ENCODE data around the gene INSYN1. TPM values are rescaled to one million over a fixed set of nuclear protein-coding genes. Genes with fewer than 3 reads are reported as not detected.

The INSYN1 gene
- total and polyA plus RNA-seq, 4 donors = 0.86 to 5.6 (median 4.0) TPM

DNA sequence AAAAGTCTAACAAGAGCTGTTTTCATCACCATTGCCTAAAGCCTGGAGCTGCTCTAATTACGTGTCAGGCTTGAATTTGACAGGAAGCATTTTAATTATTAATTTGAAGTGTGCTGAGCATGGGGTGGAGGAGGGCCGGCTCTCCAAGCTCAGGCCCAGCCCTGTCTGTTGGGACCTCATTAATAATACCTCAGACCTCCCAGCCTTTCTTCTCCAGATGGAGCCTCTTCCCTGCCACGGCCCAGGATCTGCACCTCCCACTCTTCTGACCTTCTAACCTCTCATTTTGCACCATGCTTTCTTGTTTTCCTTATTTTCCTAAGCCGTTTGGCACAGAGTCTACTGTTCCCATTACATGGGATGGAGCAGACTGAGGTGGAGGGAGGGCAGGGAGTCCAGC is 30.0 kb downstream of the INSYN1 start:
- H3K27me3 ChIP-seq (ENCODE audit: control insufficient read depth in 3 of 3, insufficient read depth in 3 of 3, low read length in 2 of 3) = no peaks in the 10 kb centered on the region
- DNase-seq (peak; percentile 52 to 76 (median 69)), ATAC-seq (ENCODE audit: insufficient read depth, low FRiP score) (no peak)
- peaks cover 0 to 19% (median 7%) of the 10 kb centered on the region in 5 donors for H3K4me1 ChIP-seq (ENCODE audit: control insufficient read depth in 5 of 5, insufficient read depth in 5 of 5, low read length in 5 of 5)
- 39 to 62% methylated on average over 4 of the region's 4 CpGs for WGBS, 2 donors
- no peaks in the 10 kb centered on the region for H3K9me3 ChIP-seq (ENCODE audit: control insufficient read depth in 4 of 4, insufficient read depth in 3 of 4, low read length in 3 of 4)
- H3K36me3 ChIP-seq (ENCODE audit: control insufficient read depth in 4 of 4, insufficient read depth in 4 of 4, low read length in 4 of 4) = no peaks in the 10 kb centered on the region
- H3K4me3 ChIP-seq = no peak overlapping the region
- no peak overlapping the region for H3K27ac ChIP-seq (ENCODE audit: low read depth in 1 of 2, low read length in 1 of 2)
- no peak overlapping the region for H3K9ac ChIP-seq (ENCODE audit: insufficient read depth in 1 of 2, low read length in 2 of 2)
- TF ChIP-seq, protein P1, sequence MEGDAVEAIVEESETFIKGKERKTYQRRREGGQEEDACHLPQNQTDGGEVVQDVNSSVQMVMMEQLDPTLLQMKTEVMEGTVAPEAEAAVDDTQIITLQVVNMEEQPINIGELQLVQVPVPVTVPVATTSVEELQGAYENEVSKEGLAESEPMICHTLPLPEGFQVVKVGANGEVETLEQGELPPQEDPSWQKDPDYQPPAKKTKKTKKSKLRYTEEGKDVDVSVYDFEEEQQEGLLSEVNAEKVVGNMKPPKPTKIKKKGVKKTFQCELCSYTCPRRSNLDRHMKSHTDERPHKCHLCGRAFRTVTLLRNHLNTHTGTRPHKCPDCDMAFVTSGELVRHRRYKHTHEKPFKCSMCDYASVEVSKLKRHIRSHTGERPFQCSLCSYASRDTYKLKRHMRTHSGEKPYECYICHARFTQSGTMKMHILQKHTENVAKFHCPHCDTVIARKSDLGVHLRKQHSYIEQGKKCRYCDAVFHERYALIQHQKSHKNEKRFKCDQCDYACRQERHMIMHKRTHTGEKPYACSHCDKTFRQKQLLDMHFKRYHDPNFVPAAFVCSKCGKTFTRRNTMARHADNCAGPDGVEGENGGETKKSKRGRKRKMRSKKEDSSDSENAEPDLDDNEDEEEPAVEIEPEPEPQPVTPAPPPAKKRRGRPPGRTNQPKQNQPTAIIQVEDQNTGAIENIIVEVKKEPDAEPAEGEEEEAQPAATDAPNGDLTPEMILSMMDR (IDR thresholded peaks at IDR 0.05; ENCODE audit: control extremely low read depth, extremely low read depth) = no peak

DNA sequence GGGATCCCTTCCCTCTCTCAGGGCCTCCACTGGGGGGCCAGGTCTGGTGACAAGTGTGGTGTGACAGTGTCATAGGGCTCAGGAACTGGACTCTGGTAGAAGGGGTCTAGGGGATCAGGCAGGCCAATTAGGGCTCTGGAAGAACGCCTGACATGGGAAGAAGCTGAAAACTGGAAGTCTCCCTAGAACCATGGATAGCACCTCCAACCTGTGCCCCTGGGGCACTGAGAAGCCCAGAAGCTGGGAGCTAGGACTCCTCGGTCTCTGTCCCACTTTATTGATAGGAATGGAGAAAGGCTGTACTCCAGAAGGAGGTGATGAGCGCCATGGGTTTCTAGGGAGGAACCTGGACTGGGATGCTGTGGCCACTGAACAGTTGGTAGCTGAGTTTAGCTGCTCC is 30.7 kb downstream of the INSYN1 start:
- Histone ChIP-seq H3K27me3 (ENCODE audit: control insufficient read depth in 3 of 3, insufficient read depth in 3 of 3, low read length in 2 of 3) (no peaks in the 10 kb centered on the region), H3K4me1 (ENCODE audit: control insufficient read depth in 5 of 5, insufficient read depth in 5 of 5, low read length in 5 of 5) (peaks cover 0 to 19% (median 7%) of the 10 kb centered on the region in 5 donors), H3K9me3 (ENCODE audit: control insufficient read depth in 4 of 4, insufficient read depth in 3 of 4, low read length in 3 of 4) (no peaks in the 10 kb centered on the region), H3K36me3 (ENCODE audit: control insufficient read depth in 4 of 4, insufficient read depth in 4 of 4, low read length in 4 of 4) (no peaks in the 10 kb centered on the region), H3K9ac (ENCODE audit: insufficient read depth in 1 of 2, low read length in 2 of 2) (no peak overlapping the region), H3K27ac (ENCODE audit: low read depth in 1 of 2, low read length in 1 of 2) (no peak overlapping the region), H3K4me3 (no peak overlapping the region)
- no peak for ATAC-seq (ENCODE audit: insufficient read depth, low FRiP score)
- WGBS, 2 donors = 94 to 100% methylated on average over 3 of the region's 3 CpGs
- TF ChIP-seq, protein P1 (IDR thresholded peaks at IDR 0.05; ENCODE audit: control extremely low read depth, extremely low read depth) = no peak
- no peak for DNase-seq

DNA sequence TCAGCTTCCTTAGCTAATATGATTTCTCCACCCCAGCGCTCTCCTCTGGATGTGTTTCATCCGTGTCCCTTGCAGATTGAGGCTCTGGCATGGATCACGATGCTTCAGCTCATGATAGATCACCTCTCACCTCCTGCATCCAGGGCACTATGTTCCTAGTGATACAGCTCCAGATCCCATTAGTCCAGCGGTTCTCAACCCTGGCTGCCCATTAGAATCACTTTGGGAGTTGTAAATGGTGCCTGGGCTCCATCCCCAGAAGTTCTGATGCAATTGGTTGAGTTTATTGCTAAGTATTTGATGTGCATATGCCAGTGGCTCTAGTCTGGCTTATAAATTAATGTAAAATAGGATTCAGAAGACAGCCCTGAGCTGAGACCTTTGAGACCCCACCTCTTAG is 34.5 kb downstream of the INSYN1 start:
- Histone ChIP-seq H3K4me1 (ENCODE audit: control insufficient read depth in 5 of 5, insufficient read depth in 5 of 5, low read length in 5 of 5) (peaks cover 0 to 10% (median 4%) of the 10 kb centered on the region in 5 donors), H3K9me3 (ENCODE audit: control insufficient read depth in 4 of 4, insufficient read depth in 3 of 4, low read length in 3 of 4) (no peaks in the 10 kb centered on the region), H3K9ac (ENCODE audit: insufficient read depth in 1 of 2, low read length in 2 of 2) (no peak overlapping the region), H3K27ac (ENCODE audit: low read depth in 1 of 2, low read length in 1 of 2) (no peak overlapping the region), H3K4me3 (no peak overlapping the region), H3K27me3 (ENCODE audit: control insufficient read depth in 3 of 3, insufficient read depth in 3 of 3, low read length in 2 of 3) (no peaks in the 10 kb centered on the region), H3K36me3 (ENCODE audit: control insufficient read depth in 4 of 4, insufficient read depth in 4 of 4, low read length in 4 of 4) (peaks cover 0 to 2% (median 0%) of the 10 kb centered on the region in 4 donors)
- ATAC-seq (ENCODE audit: insufficient read depth, low FRiP score) (no peak), DNase-seq (no peak)
- TF ChIP-seq, protein P1 (IDR thresholded peaks at IDR 0.05; ENCODE audit: control extremely low read depth, extremely low read depth) = no peak
- WGBS, 2 donors = 82 to 92% methylated on average over 4 of the region's 4 CpGs

DNA sequence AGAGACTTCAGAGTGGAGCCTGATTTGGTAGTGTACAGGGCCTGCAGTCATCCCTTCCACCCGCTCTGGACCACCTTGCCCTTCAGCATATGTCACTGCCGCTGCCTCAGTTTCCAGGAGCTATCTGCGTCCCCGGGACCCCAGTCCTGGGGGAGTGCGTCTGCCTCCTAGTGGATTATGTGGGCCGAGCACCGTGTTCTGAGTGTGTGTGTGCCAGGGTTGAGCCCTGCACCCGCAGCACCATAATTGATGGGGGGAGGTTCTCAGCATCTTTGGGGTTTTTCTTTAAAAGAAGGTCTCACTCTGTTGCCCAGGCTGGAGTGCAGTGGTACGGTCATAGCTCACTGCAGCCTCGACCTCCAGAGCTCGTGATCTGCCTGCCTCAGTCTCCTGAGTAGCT is 35.3 kb downstream of the INSYN1 start:
- 71 to 76% methylated on average over 11 of the region's 11 CpGs for WGBS, 2 donors
- Histone ChIP-seq H3K9me3 (ENCODE audit: control insufficient read depth in 4 of 4, insufficient read depth in 3 of 4, low read length in 3 of 4) (no peaks in the 10 kb centered on the region), H3K27me3 (ENCODE audit: control insufficient read depth in 3 of 3, insufficient read depth in 3 of 3, low read length in 2 of 3) (no peaks in the 10 kb centered on the region), H3K4me1 (ENCODE audit: control insufficient read depth in 5 of 5, insufficient read depth in 5 of 5, low read length in 5 of 5) (peaks cover 0 to under 1% (median 0%) of the 10 kb centered on the region in 5 donors), H3K27ac (ENCODE audit: low read depth in 1 of 2, low read length in 1 of 2) (no peak overlapping the region), H3K9ac (ENCODE audit: insufficient read depth in 1 of 2, low read length in 2 of 2) (no peak overlapping the region), H3K4me3 (no peak overlapping the region), H3K36me3 (ENCODE audit: control insufficient read depth in 4 of 4, insufficient read depth in 4 of 4, low read length in 4 of 4) (peaks cover 0 to 11% (median 2%) of the 10 kb centered on the region in 4 donors)
- DNase-seq = no peak
- TF ChIP-seq, protein P1 (IDR thresholded peaks at IDR 0.05; ENCODE audit: control extremely low read depth, extremely low read depth) = no peak
- ATAC-seq (ENCODE audit: insufficient read depth, low FRiP score) = no peak
